ENCODE results near the gene ATOH8.

Gene ATOH8

DNA sequence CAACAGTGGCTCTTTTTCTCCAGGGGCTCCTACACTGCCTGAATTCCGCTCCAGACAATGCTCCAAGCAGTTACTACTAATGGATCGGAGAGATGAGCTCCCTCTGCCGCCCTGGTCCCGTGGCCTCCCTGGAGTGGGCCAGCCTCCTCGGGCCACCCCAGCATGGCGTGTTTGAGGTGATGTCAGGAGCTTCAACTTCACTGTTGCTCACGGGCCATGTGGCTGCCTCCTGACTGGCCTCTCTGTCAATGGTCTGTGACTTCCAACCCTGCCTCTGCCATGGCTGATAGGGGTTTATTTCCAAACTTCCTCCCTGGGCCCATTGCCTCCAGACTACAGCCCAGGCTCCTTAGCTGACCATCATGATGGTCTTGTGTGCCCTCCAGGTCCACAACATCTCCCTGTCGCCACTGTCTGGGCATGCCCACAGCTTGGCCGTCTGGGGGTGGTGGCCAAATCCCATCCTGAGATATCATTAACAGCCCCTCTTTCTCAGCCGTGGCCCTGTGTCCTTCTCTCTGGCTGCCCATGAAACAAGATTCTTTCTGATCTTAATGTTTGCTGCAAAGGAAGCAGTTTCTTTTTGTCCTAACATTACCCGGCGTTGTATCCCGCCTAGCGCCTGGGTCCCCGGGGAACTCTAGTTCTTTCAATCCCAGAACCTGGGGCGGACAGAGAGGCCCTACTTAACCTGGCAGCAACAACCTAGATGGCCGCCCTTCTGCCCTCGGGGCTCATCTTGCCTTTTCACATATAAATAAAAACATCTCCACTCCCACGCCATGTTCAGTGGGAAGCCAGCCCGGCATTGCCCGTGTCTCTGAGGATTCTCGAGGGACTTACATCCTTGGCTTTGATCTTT lies 38.1 kb downstream of the ATOH8 start:
- Mint-ChIP-seq H3K27me3 (peaks cover 30% of the 10 kb centered on the region), H3K4me1 (ENCODE audit: low read depth) (peaks cover 17% of the 10 kb centered on the region), H3K27ac (no peak overlapping the region), H3K9me3 (no peaks in the 10 kb centered on the region), H3K4me3 (no peak overlapping the region), H3K36me3 (ENCODE audit: low read depth) (no peaks in the 10 kb centered on the region)
- intact Hi-C loops (cut with micrococcal nuclease): no loop called here

DNA sequence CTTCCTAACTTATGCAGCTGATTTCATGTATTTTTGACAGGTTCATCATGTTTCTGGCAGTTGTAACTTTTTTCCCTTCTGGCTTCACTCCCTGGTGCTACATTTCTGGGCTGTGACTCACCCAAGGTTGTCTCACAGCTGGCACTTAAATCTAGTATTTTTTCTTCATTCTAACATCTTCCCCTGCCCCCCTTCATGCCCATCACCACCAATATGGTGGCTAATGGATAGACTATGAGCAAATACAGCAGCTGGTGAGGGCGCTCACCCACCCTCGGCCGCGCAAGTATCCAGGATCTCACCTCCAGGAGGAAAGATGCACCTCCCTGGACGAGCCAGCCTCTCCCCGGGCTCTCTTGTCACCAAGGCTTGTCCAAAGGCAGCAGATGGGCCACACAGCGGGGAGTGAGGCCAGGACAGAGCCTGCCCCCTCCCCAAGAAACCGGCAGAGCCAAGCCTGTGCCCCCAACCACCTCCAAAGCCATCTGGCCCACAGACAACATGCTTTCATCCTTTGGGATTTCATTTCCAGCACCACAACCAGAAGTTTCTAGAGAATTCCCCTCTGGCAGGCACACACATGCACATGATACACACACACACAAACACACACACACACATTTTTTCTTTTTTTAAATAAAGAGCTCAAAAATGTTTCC lies 39.1 kb downstream of the ATOH8 start:
- H3K36me3 Mint-ChIP-seq (ENCODE audit: low read depth): no peaks in the 10 kb centered on the region
- no peak overlapping the region for H3K27ac Mint-ChIP-seq
- H3K4me3 Mint-ChIP-seq: no peak overlapping the region
- intact Hi-C loops (cut with micrococcal nuclease): no loop called here
- H3K27me3 Mint-ChIP-seq: peaks cover 38% of the 10 kb centered on the region
- H3K9me3 Mint-ChIP-seq: no peaks in the 10 kb centered on the region
- peaks cover 17% of the 10 kb centered on the region for H3K4me1 Mint-ChIP-seq (ENCODE audit: low read depth)

DNA sequence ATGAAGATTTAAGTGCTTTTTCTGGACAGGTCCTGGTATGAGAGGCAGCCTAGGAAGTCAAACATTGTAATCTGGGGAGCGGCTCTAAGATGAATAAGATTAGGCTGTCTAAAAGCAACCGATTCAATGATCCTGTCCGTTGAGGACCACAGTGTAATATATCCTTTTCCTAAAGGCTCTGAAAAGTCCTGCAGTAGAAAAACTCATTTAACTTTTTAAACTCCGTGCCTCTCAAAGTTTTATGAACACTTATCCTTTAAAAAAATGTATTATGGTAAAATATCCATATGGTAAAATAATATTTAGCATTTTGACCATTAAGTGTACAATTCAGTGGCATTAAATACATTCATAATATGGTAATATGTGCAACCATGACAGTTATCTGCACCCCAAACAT lies 39.8 kb downstream of the ATOH8 start:
- no peaks in the 10 kb centered on the region for H3K36me3 Mint-ChIP-seq (ENCODE audit: low read depth)
- H3K27me3 Mint-ChIP-seq: peaks cover 37% of the 10 kb centered on the region
- no peak overlapping the region for H3K4me3 Mint-ChIP-seq
- H3K4me1 Mint-ChIP-seq (ENCODE audit: low read depth): peaks cover 17% of the 10 kb centered on the region
- H3K27ac Mint-ChIP-seq: no peak overlapping the region
- no peaks in the 10 kb centered on the region for H3K9me3 Mint-ChIP-seq
- intact Hi-C loops (cut with micrococcal nuclease): no loop called here

DNA sequence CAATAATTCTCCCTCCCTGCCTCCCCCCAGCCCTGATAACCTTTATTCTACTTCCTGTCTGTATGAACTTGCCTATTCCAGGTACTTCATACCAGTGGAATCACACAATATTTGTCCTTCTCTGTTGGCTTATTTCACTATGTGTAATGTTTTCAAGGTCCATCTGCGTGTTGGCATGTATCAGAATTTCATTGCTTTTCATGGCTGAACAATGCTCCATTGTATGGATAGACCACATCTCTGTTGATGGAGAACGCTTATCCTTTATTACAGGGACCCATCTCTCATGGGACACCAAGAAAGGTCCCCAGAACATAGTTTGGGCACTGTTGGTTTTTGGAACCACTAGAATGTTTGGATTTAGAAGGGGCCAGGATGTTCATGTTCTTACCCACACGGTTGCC lies 40.2 kb downstream of the ATOH8 start:
- H3K27me3 Mint-ChIP-seq: peaks cover 38% of the 10 kb centered on the region

DNA sequence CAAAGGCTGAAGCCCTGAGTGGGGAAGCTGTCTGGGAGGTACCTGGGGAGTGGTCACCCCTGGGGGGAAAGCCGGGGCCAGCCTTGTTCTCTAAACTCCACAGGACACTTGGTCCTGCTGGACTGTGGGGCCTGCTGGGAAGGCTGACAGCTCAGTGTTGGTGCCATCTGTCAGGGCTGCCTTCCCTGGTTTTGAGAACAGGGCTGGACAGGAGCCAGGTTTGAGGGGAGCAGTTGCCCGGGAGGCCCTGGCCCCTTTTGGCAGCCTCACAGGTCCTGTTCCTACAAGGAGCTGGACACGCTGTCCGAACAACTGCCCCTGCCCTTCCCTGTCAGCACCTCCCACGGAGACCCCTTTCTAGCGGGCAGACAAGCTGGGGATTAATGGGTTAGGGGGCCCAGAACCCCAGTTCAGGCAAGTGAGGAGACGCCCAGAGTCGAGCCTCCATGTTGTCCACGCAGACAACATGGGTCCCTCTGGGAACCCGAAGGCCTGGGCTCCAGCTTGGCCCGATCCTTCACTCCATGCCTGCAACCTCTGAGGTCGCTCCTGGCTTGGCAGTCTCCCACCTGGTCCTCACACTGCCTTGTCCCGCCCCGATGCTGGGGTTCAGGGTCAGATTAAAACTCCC lies 40.8 kb downstream of the ATOH8 start:
- H3K4me1 Mint-ChIP-seq (ENCODE audit: low read depth): peaks cover 16% of the 10 kb centered on the region
- no peaks in the 10 kb centered on the region for H3K36me3 Mint-ChIP-seq (ENCODE audit: low read depth)
- H3K9me3 Mint-ChIP-seq: no peaks in the 10 kb centered on the region
- no peak overlapping the region for H3K4me3 Mint-ChIP-seq
- intact Hi-C loops (cut with micrococcal nuclease): no loop called here
- peaks cover 40% of the 10 kb centered on the region for H3K27me3 Mint-ChIP-seq
- H3K27ac Mint-ChIP-seq: no peak overlapping the region

More for the DNA sequence above, 40.2 kb downstream of the ATOH8 start:
- intact Hi-C loops (cut with micrococcal nuclease): no loop called here
- Mint-ChIP-seq H3K4me3 (no peak overlapping the region), H3K36me3 (ENCODE audit: low read depth) (no peaks in the 10 kb centered on the region), H3K4me1 (ENCODE audit: low read depth) (peaks cover 17% of the 10 kb centered on the region), H3K9me3 (no peaks in the 10 kb centered on the region), H3K27ac (no peak overlapping the region)

DNA sequence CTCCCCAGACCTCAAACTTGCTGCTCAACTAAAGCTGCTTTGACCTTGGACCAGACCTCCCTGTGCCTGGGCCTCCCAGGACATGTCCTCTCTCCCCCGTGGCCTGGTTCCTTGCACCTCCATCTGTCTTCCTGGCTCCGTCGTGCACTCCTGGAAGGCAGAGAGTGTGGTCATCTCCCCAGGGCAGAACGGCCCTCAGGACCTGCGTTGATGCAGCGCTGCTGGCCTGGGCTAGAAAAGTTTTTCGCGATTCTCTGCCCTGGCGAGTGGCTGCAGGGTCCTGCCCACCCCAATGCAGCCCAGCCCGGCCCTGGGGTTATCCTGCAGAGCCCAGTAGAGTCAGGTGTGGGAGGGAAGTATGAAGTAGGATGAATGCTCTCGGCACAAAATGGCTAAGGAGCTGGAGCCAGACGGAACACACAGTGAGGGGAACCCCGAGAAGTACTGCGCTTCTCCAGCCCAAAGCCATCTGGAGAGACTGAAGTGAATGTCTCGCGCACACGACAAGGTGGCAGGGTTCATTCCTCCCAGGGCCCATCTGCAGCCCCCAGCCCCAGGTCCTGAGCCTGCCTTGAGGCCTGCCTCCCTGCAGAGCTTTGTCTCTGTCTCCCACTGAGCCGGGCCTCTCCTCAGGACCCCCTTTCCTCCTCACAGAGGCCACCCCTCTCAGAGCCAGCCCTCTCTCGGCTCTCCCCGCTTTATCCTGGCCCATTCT lies 41.7 kb downstream of the ATOH8 start:
- Mint-ChIP-seq H3K4me1 (ENCODE audit: low read depth) (peaks cover 7% of the 10 kb centered on the region), H3K9me3 (no peaks in the 10 kb centered on the region), H3K36me3 (ENCODE audit: low read depth) (no peaks in the 10 kb centered on the region), H3K4me3 (no peak overlapping the region), H3K27ac (no peak overlapping the region), H3K27me3 (peaks cover 41% of the 10 kb centered on the region)
- intact Hi-C loops (cut with micrococcal nuclease): loop anchor here (2.0 kb wide), 1 partner anchor 45 kb away; no protein-coding TSS in a partner anchor

DNA sequence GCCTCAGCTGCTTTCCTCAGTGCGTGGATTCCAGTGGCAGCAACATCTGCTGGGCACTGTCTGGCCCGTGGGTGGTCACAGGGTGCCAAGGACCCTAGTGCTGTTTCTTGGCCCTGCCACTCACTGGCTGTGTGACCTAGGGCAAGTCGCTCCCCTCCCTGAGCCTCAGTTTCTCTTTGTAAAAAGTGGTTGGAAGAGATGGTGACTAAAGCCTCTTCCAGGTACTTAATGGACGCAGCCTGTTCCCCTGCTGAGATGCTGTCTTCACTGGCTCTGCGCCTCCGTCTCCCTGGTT lies 42.2 kb downstream of the ATOH8 start:
- Mint-ChIP-seq H3K36me3 (ENCODE audit: low read depth) (no peaks in the 10 kb centered on the region), H3K9me3 (no peaks in the 10 kb centered on the region), H3K4me1 (ENCODE audit: low read depth) (peaks cover 2% of the 10 kb centered on the region), H3K27me3 (peaks cover 39% of the 10 kb centered on the region), H3K4me3 (no peak overlapping the region), H3K27ac (no peak overlapping the region)
- intact Hi-C loops (cut with micrococcal nuclease): loop anchor here (2.0 kb wide), 1 partner anchor 45 kb away; no protein-coding TSS in a partner anchor

DNA sequence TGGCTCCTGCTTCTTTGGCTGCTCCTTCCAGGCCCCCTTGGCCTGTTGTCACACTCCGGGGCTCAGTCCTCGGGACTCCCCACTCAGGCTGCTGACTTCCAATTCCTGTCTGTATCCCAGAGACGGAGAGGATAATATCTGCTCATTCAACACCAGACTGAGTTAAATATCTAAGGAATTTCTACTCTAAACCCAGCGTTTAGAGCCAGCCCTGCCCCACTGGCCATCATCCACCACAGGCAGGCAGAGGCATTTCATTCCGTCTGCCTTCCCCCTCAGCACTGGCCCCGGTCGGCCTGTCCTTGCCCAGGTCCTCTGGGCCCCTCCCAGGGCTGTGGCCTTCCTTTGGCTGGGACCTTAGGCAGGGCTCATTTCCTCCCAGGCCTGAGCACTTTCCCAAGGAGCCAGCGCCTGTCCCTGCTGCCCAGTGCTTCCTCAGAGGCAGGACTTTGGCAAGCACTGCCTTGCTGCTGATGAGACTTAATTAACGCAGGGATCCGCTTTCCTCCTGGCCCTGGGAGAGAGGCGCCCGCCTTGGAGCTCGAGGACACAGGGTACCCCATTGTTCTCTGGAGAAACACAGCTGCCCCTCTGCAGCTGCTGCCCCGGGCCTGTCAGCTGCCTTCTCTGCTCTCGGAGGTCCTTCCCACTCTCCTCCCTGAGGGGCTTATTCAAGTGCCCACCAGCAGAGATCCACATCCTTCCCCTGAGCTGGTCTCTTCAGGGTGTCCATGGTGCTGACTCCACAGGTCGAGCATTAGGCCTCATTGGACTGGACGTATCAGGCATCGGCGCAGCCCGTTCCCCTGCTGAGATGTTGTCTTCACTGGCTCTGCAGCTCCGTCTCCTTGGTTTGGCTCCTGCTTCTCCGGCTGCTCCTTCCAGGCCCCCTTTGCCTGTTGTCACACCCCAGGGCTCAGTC lies 42.8 kb downstream of the ATOH8 start:
- Mint-ChIP-seq H3K36me3 (ENCODE audit: low read depth) (no peaks in the 10 kb centered on the region), H3K27ac (no peak overlapping the region), H3K27me3 (peaks cover 36% of the 10 kb centered on the region), H3K4me3 (no peak overlapping the region), H3K4me1 (ENCODE audit: low read depth) (no peaks in the 10 kb centered on the region), H3K9me3 (no peaks in the 10 kb centered on the region)
- intact Hi-C loops (cut with micrococcal nuclease): loop anchor here (2.0 kb wide), 1 partner anchor 46 kb away; no protein-coding TSS in a partner anchor

DNA sequence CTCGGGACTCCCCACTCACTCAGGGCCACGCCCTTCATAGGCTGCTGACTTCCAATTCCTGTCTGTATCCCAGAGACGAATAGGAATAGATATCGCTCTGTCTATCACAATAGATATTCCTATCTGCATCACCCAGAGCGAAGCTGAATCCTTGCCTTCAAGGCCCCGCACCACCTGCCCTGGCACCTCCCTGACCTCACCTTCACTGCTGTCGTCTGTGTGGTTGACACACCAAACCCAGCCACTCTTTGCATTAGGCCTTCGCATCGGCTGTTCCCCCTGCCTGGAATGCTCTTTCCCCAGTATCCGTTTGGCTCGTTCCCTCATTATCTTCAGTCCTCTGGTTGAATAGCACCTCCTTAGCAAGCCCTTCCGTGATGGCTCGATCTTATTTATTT lies 43.5 kb downstream of the ATOH8 start:
- peaks cover 32% of the 10 kb centered on the region for H3K27me3 Mint-ChIP-seq
- no peaks in the 10 kb centered on the region for H3K4me1 Mint-ChIP-seq (ENCODE audit: low read depth)
- no peak overlapping the region for H3K27ac Mint-ChIP-seq
- no peaks in the 10 kb centered on the region for H3K36me3 Mint-ChIP-seq (ENCODE audit: low read depth)
- intact Hi-C loops (cut with micrococcal nuclease): loop anchor here (2.0 kb wide), 1 partner anchor 46 kb away; no protein-coding TSS in a partner anchor
- H3K4me3 Mint-ChIP-seq: no peak overlapping the region
- peaks cover 4% of the 10 kb centered on the region for H3K9me3 Mint-ChIP-seq

DNA sequence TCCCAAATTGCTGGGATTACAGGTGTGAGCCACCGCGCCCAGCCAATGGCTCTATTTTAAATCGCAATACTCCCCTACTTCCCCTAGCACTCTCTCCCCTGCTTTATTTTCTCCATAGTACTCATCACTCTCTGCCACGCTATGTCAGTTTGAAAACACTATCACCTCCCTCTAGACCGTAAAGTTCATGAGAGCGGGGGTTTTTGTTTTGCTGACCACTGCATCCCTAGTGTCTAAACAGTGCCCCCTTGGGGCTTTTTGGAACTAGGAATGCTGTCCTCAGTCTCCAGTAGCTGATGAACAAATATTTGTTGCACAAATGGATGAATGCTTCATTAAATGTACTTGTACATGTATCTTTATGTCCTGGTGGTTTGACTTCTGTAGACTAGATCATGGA lies 44.1 kb downstream of the ATOH8 start:
- Mint-ChIP-seq H3K27me3 (peaks cover 28% of the 10 kb centered on the region), H3K36me3 (ENCODE audit: low read depth) (no peaks in the 10 kb centered on the region), H3K4me1 (ENCODE audit: low read depth) (no peaks in the 10 kb centered on the region), H3K4me3 (no peak overlapping the region), H3K27ac (no peak overlapping the region), H3K9me3 (peaks cover 6% of the 10 kb centered on the region)
- intact Hi-C loops (cut with micrococcal nuclease): loop anchor here (2.0 kb wide), 1 partner anchor 47 kb away; no protein-coding TSS in a partner anchor

DNA sequence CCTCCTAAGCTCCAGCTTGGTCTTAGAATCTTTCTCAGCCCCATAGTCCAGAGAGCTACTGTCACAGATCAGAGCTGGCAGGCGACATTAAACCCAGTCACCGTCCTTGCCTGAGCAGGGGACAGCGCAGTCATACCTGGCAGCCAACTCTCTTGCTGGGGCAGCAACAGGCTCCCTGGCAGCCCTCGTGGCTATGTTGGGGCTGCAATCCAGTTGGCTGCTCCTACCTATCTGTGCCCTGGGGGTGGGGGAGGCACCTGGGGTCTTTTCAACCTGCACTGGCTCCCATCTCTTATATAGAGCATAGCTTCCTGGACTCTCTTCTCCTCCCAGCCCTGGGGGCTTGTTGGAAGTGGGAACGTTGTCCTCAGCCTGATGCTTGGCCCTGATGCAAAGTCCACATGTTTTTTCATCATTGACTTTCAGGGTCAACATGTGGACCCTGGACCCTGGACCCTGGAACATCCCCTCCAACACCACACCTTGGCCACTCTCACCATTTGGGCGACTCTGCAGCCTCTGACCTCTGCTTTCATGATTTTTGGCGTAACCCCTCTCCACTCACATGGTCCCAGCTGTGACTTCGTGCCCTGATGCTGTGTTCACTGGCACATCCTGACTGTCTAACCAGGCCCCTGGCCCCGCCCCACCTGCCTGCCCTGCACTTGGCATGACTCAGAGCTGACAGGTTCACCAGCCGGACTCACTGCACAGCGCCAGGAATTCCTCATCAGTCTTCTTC lies 45.6 kb downstream of the ATOH8 start:
- no peak overlapping the region for H3K4me3 Mint-ChIP-seq
- no peak overlapping the region for H3K27ac Mint-ChIP-seq
- intact Hi-C loops (cut with micrococcal nuclease): no loop called here
- peaks cover 6% of the 10 kb centered on the region for H3K9me3 Mint-ChIP-seq
- peaks cover 37% of the 10 kb centered on the region for H3K27me3 Mint-ChIP-seq
- H3K4me1 Mint-ChIP-seq (ENCODE audit: low read depth): peaks cover 7% of the 10 kb centered on the region
- H3K36me3 Mint-ChIP-seq (ENCODE audit: low read depth): no peaks in the 10 kb centered on the region

DNA sequence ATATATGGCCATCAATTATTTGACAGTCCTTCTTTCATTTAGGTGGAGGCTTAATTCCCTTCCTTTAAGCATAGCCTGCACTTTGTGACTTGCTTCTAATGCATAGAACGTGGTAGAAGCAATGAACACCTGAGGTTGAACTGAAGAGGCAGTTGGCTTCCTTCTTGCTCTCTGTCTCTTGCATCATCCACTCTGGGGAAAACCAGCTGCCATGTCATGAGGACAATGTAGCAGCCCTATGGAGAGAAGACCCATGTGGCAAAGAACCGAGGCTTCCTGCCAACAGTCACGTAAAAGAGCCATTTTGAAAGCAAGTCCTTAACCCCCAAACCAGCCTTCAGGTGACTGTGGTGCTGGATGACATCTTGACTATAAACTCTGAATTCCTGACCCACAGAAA lies 46.8 kb downstream of the ATOH8 start:
- no peaks in the 10 kb centered on the region for H3K36me3 Mint-ChIP-seq (ENCODE audit: low read depth)
- H3K4me1 Mint-ChIP-seq (ENCODE audit: low read depth): peaks cover 10% of the 10 kb centered on the region
- no peak overlapping the region for H3K27ac Mint-ChIP-seq
- peaks cover 6% of the 10 kb centered on the region for H3K9me3 Mint-ChIP-seq
- no peak overlapping the region for H3K4me3 Mint-ChIP-seq
- H3K27me3 Mint-ChIP-seq: peaks cover 39% of the 10 kb centered on the region
- intact Hi-C loops (cut with micrococcal nuclease): no loop called here
